Endothelial cell of umbilical vein (primary cell): ENCODE results near the gene MMP8.

Experiments used
- FOS ChIP-seq: IDR thresholded peaks from 2 replicates; pipeline ENCODE4 v1.6.1; 2011; ENCODE audit warnings: mild to moderate bottlenecking, low read length, moderate library complexity, borderline replicate concordance; ENCODE audit not compliant: insufficient read depth
- POLR2AphosphoS5 ChIP-seq: IDR thresholded peaks from 2 replicates; pipeline ENCODE4 v1.6.1; 2012; ENCODE audit warnings: low read depth, mild to moderate bottlenecking, control low read depth, low read length, moderate library complexity; ENCODE audit not compliant: insufficient read depth
- TF ChIP-seq, protein P1 (sequence below), 2 donors: IDR thresholded peaks; 1 replicate in 1 of 2; 2 replicates in 1 of 2; pipeline ENCODE4 v1.5.1; 2011; ENCODE audit warnings: low read length in 2 of 2, mild to moderate bottlenecking in 2 of 2, moderate library complexity in 2 of 2, control low read depth in 1 of 2, inconsistent platforms in 1 of 2, low read depth in 1 of 2; ENCODE audit not compliant: insufficient read depth in 1 of 2; ENCODE audit errors: extremely low read depth in 1 of 2

- TF ChIP-seq FOS (no peak), POLR2AphosphoS5 (no peak)
- TF ChIP-seq, protein P1, sequence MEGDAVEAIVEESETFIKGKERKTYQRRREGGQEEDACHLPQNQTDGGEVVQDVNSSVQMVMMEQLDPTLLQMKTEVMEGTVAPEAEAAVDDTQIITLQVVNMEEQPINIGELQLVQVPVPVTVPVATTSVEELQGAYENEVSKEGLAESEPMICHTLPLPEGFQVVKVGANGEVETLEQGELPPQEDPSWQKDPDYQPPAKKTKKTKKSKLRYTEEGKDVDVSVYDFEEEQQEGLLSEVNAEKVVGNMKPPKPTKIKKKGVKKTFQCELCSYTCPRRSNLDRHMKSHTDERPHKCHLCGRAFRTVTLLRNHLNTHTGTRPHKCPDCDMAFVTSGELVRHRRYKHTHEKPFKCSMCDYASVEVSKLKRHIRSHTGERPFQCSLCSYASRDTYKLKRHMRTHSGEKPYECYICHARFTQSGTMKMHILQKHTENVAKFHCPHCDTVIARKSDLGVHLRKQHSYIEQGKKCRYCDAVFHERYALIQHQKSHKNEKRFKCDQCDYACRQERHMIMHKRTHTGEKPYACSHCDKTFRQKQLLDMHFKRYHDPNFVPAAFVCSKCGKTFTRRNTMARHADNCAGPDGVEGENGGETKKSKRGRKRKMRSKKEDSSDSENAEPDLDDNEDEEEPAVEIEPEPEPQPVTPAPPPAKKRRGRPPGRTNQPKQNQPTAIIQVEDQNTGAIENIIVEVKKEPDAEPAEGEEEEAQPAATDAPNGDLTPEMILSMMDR (IDR thresholded peaks at IDR 0.05; ENCODE audit: extremely low read depth in 1 of 2, insufficient read depth in 1 of 2, low read depth in 1 of 2, low read length in 2 of 2), result no peak
Measured at GRCh38 chr11:102678022-102678421, 46.7 kb downstream of the MMP8 start.
